NCI-H2171 treated with DMSO at 0.1 percent for 48 hours (cell line): ENCODE results near the gene RASGRF1.
"Not testable (repeated sequence)": the region's sequence is repeated elsewhere in the genome, so short reads cannot be mapped to it uniquely, and the experiment has no call there.

Experiments used
- DNase-seq: peaks from one replicate; lab custom pipeline; 2025; lab: John Stamatoyannopoulos, UW

Gene RASGRF1

DNA sequence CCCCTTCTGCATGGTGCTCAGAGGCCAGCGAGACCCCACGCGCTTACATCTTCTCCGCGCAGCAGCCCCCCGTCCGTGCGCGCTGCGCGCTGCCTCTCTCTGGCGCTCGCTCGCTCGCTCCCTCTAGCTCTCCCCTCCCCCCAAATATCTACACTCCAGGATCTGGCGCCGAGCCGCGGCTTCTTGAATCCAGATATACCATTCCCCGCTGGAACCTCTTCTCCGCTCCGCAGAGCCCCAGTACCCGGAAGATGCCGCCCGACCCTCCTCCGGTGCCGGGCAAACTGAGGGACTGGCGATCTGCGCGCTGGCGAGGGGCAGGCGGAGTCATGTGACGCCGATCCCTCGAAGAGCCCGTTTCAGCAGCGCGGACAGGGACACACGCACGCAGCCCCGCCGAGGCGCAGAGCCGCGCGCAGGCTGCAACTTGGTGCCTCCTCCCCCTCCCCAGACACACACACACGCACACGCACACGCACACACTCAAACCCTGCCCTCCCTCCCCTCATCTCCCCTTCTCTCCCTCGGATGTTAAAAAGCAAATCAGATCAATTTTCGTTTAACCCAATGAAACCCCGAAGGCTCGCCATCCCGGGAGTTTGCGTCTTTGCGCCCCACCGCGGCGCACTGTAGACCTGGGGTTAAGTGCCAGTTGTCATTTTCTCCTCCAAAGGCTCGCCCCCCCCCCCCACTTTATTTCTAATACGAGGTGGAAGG is at the start of gene RASGRF1:
RASGRF1 (minus strand) TSS at position 294 of the 717 bp plus-strand sequence; CDS start at position 12, 282 bp downstream.
- DNase-seq: peak; percentile 83

DNA sequence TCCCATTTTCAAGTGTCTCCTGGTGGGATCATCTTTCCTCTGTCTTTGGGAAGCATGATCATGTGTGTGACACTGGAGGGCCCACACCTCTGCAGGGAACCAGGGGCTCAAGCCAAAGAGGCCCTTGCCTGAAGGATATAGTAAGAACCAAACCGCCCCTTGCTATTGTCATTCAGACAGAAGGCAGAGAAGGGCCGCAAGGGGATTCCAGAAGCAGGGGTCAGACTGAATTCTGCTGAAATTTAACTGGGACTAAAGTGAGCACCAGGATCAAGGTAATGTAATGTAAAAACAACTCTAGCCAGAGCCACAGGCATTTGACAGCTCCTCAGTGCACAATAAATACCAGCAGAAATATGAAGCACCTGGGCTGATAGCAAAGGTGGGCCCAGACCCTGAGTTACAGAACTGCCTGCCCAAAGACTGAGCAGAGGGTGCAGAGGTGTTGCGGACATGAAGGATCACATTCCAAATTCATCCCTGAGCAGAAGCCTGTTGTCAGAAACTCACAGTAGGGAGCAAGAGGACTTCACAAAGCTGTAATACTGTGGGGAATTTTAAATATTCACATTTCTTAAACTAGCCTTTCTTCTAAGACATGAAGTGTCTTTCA is 46.0 kb upstream of the RASGRF1 start:
- DNase-seq: no peak

- no peak for DNase-seq
Observed at GRCh38 chr15:79133309-79133708, 42.7 kb upstream of the RASGRF1 start.

- DNase-seq: no peak
Observed at GRCh38 chr15:79132770-79133169, 42.2 kb upstream of the RASGRF1 start.

DNA sequence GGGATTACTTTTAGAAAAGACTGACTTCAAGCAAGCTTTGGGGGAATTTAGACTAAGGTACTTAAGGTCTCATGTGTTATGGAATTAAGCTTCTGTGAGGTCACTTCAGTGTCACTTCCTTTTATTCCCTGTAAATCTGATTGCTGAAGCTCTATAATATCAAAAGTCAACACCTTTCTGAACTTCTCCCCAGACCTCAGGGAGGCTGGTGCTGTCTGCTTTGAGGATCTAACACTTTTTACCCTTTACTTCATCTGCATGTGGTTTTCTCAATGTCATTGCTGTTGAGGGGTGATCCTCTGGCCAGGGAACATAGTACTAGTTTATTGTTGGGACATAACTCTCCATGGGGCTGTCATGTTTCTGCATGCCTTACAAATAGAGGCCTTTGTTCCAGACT is 41.8 kb upstream of the RASGRF1 start:
- no peak for DNase-seq

DNA sequence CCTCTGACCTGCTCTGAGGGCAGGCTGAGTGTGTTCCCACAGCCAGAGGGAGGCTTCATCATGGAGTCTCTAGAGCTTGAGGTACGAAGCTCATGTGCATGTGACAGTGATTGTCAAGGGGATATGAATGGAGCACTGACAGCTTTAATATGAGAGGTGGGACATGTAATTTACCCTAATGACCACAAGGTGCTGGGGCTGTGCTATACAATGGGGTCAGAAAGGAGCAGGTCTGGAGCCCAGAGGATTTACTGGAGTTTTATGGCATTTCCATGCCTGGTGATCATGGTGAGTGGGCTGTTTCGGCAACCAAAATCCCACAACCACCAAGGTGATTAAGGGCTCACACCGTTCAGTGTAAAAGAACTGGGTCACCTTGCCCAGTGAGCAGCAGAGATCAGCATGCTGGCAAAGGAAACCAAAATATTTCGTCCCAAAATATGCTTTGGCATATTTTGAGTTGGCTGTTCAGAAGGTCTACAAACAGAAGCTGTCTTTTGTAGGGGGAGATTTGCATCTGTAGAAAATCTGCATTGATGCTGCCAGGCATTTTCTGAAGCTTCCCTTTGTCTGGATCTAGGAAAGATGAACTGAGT is 40.1 kb upstream of the RASGRF1 start:
- DNase-seq: no peak

GRCh38 chr15:79129235-79129634 is 38.7 kb upstream of the RASGRF1 start:
- DNase-seq: no peak

GRCh38 chr15:79128556-79128955 is 38.0 kb upstream of the RASGRF1 start:
- DNase-seq: no peak

DNA sequence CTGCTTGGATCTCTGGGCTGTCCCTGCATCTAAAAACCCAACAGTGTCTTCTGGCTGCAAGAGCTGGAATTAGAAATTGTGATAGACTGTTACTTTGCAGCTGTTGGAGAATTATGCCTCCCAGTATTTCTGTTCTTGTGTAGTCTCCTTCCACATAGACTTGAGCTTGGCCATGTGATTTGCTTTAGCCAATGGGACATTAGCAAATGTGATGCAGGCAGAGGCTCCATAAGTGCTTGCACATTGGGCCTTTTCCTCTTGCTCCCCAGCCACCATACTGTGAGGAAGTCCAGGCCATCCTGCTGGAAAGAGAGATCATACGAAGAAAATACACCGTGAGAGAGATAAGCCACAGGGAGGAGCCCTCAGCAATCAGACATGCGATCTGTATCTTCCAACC is 33.8 kb upstream of the RASGRF1 start:
- no peak for DNase-seq

GRCh38 chr15:79122991-79123390 is 32.4 kb upstream of the RASGRF1 start:
- no peak for DNase-seq

GRCh38 chr15:79122391-79122790 is 31.8 kb upstream of the RASGRF1 start:
- no peak for DNase-seq

- no peak for DNase-seq
Observed at GRCh38 chr15:79121571-79121970, 31.0 kb upstream of the RASGRF1 start.

DNA sequence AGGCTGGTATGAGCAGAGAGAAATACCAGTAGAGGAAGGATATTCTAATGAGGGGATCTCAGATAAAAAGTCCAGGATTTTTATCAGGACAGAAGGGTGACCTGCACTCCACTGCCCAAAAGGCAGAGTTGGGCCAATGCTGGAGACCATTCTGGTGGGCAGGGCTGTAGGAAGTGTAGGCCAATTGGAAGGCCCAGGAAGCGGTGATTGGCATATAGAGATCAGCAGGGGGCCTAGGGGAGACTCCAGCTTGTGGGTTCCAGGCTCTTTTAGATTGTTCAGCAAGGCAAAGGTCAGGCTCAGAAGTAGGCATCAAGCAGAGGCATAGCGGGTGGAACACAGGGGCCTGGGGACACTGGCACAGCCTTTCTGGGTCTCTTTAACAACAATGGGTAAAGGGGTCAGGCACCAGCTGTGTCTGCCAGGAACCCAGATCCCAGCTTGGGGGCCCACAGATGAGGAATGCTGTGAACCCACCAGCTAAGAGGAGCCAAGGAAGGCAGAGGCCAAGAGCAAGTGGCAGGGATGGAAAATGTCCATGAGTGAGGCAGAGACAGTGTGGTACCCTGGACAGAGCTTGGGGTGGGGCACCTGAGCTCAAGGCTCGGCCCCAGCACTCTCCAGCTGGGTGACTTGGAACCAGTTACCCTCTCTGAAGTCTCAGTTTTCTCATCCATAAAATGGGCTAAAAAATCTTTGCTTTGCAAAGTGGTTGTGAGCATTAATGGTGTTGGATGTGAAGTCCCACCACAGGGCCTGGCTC is 27.0 kb upstream of the RASGRF1 start:
- no peak for DNase-seq

DNA sequence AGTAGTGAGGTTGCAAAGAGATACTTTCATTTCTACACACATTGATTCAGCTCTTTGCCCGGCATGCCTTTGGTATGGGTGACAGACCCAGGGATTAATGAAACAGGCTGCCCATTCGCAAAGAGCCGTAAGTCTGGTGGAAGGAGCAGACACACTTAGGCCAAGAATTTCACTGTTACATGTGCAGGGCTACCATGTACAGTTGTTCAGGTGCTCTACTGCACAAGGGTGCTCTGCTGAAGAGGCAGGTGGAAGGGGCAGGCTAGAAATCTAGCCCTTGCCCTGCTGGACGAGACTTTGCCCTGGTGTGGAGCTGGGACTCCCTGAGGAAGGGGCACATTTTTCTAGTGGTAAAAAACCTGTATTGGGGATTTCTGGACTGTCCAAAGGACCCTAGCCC is 26.2 kb upstream of the RASGRF1 start:
- DNase-seq: no peak

- DNase-seq: no peak
Observed at GRCh38 chr15:79115986-79116665, 25.5 kb upstream of the RASGRF1 start.

GRCh38 chr15:79113831-79114230 is 23.3 kb upstream of the RASGRF1 start:
- DNase-seq: no peak

- DNase-seq: not testable (repeated sequence)
Observed at GRCh38 chr15:79111404-79111803, 20.8 kb upstream of the RASGRF1 start.

GRCh38 chr15:79105141-79105540 is 14.6 kb upstream of the RASGRF1 start:
- no peak for DNase-seq

GRCh38 chr15:79102595-79102994 is 12.0 kb upstream of the RASGRF1 start:
- DNase-seq: no peak

DNA sequence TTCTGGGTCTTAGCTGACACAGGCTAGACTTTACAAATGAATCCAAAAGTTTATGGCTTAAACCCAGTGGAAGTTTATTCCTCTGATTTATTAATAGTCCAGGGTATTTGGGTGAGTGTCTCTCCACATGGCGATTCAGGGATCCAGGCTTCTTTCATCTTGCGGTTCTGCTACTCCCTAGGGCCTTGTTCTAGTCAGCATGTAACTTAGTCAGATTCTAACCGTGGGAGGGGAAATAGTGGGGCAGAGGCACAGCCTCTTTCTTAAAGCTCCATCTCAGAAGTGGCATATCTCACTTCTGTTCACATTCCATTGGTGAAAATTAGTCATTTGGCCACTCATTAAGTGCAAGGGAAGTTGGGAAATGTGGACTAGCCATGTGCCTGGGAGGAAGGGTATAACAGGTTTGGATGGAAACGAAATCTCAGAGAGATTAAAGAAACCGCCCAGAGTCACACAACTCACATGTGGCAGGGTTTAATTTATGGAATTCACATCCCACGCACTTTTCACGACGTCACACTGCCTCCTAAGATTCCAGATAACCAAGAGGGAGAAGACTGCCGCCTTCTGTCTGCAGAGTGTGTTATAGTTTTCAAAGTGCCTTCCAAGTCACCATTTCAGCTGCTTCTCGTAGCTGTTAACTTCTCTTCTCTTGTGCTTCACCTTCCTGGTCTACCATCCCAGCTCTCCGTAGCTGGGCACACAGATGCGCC is 11.4 kb upstream of the RASGRF1 start:
- DNase-seq: no peak

DNA sequence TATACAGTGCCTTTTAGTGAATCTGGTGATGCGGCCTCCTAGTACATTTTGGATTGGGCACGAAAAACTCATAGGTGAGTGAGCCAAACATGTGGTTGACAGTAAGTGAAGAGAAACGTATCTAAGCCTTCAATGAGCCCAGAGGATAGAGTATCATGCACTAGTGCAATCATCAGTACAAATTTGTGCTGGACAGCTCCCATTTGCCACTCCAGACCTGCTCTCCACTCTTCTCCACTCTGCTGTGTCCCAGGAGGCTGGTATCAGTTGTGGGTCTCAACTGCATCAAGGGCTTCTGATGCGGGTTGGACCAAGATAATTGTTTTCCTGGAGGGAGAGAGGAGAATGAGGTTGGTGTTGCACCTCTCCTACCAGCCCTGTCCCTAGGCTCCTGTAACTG is 9.1 kb upstream of the RASGRF1 start:
- no peak for DNase-seq
